GM18508 (cell line): ENCODE results near the gene PRPF39.

Source experiments
- ATAC-seq: cut with Tn5 transposase; IDR thresholded peaks from one replicate; pipeline ENCODE4 v1.9.1; 2021; ENCODE audit warnings: moderate number of reproducible peaks; ENCODE audit not compliant: insufficient read depth, unreplicated experiment

PRPF39 gene, protein sequence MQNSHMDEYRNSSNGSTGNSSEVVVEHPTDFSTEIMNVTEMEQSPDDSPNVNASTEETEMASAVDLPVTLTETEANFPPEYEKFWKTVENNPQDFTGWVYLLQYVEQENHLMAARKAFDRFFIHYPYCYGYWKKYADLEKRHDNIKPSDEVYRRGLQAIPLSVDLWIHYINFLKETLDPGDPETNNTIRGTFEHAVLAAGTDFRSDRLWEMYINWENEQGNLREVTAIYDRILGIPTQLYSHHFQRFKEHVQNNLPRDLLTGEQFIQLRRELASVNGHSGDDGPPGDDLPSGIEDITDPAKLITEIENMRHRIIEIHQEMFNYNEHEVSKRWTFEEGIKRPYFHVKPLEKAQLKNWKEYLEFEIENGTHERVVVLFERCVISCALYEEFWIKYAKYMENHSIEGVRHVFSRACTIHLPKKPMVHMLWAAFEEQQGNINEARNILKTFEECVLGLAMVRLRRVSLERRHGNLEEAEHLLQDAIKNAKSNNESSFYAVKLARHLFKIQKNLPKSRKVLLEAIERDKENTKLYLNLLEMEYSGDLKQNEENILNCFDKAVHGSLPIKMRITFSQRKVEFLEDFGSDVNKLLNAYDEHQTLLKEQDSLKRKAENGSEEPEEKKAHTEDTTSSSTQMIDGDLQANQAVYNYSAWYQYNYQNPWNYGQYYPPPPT

DNA sequence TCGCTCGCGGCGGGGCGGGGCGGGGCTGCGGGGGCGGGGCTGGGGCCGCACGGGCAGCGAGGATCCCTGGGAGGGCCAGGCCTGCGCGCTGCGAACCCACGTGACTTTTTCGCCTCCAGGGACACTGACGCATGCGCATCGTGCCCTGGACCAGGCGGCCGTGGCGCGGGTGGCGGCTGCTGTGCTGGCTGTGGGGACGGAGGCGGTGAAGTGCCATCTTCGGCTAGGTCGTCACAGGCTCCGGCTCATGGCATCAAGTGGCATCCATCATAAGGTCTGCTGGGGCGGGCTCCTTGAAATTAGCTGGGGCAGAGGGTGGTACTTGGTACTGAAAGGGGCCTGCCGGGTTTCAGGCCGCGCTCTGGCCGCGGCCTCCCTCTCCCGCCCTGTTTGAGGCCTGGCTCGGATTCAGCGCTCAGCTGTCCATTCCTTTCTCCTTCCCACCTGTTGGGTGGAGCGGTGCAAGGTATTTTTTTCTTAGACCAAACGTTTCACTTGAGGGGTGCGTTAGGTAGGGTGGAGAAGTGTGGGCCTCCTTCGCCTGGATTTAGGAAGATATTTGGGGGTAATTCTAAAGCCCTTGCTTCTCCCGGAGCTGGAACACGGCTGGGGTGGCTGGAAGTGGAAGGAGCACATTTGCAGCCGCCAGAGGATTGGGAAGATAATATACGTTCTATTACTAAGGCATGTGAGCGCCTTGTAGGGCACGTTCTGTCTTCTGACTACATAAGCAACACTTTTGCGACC is at the start of gene PRPF39:
Gene PRPF39, plus strand, starts transcription at position 141 of the 747 bp plus-strand sequence. CDS start 11,124 bp downstream, outside the sequence.
- ATAC-seq: peak; percentile 85

GRCh38 chr14:45034730-45035129 is 49.2 kb upstream of the PRPF39 start:
- ATAC-seq: no peak

DNA sequence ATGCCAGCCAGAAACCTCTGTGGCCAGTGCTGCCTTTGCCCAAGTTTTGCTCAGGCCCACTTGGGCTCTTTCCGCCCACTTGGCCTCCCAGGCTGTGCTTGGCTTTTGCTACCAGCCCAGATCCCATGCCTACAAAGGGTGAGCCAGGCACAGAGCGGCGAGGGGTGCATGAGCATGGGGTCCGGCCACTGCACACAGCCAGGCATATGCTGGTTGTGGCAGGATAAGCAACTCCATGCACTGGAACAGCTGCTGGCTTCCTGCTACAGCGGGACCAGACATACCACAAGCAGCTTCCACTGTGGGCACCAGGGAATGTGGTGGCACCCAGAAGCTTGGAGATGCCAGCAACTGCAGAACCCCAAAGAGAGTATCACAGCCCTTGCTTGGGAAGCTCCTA is 45.7 kb upstream of the PRPF39 start:
- no peak for ATAC-seq

DNA sequence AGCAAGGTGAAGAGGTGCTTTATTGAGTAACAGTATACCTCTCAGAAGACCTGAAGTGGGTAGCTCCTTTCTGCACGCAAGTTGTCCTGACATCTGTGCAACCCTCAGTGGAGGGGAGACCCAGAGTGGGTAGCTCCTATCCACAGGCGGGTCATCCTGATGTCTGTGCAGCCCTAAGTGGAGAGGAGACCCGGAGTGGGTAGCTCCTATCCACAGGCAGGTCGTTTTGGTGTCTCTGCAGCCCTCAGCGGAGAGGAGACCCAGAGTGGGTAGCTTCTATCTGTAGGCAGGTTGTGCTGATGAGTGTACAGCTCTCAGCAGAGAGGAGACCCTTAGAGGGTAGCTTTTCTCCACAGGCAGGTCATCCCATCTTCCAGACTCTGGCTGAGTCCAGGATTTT is 45.1 kb upstream of the PRPF39 start:
- no peak for ATAC-seq

DNA sequence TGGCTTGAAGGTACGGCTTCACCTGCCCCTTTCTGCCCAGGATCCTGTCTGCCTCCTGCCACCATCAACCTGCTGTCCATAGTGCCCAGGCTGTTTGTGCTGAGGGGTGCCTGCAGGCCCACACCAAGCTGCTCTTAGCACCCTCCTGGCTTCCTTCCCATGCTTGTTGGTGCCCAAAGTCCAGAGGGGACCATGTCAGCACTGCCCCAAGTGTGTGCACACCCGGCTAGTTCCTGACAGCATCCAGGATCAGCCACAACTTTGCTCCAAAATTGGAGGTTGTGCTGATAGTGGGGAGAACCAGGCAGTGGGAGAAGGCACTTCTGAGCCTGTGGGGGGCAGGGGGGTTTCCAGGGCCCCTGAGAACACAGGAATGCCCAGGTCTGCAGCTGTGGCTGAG is 44.5 kb upstream of the PRPF39 start:
- no peak for ATAC-seq

DNA sequence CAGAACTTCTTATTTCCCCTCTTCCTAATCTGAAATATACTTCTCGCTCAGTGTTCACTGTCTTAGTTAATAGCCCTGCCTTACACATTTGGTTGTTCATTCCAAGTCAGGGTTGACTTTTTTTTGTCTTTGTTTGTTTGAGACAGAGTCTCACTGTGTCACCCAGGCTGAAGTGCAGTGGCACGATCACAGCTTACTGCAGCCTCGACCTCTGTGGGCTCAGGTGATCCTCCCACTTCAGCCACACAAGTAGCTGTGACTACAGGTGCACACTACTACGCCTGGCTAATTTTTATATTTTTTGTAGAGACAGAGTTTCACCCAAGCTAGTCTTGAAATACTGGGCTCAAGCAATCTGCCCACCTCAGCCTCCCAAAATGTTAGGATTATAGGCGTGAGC is 42.3 kb upstream of the PRPF39 start:
- ATAC-seq: no peak

DNA sequence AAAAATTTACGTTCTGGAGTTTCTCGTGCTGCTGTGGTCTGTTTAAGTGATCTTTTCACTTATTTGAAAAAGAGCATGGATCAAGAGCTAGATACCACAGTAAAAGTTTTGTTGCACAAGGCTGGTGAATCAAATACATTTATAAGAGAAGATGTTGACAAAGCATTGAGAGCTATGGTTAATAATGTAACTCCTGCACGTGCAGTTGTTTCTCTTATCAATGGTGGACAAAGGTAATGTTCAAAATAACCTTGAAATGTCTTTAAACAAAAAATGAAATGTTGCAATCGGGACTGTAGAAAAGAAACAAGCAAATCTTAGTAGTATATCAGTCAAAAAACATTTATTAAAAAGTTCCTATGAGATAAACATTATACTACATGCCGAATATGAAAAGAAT is 39.3 kb upstream of the PRPF39 start:
- no peak for ATAC-seq

DNA sequence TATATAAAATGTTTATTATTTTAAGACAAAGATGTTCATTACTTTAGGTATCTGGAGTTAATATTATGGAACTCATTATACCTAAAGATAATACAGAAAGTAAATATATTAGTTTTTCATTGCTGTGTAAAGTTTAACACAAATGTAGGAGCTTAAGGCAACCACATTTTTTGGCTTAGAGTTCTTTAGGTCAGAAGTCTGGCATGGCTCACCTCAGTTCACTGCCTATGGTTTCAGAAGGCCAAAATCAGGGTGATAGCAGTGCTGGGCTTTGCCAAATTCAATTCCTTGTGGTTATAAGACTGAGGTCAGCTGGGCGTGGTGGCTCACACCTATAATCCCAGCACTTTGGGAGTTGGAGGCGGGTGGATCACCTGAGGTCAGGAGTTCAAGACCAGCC is 35.5 kb upstream of the PRPF39 start:
- ATAC-seq: no peak

GRCh38 chr14:45051180-45051579 is 32.7 kb upstream of the PRPF39 start:
- no peak for ATAC-seq

DNA sequence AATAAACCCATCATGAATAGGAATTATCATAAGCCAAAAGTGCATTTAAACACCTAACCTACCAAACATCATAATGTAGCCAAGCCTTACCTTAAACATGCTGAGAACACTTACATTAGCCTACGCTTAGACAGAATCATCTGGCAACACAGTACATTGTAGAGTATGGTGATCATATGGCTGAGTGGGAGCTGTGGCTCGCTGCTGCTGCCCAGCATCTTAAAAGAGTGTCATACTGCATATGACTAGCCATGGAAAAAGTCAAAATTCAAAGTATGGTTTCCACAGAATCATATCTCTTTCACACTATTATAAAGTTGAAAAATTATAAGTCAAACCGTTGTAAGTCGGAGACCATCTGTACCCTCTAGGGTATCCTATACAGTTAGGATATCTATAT is 32.0 kb upstream of the PRPF39 start:
- no peak for ATAC-seq

- ATAC-seq: no peak
These were observed 26.6 kb upstream of the PRPF39 start for GRCh38 chr14:45057349-45057748.

- ATAC-seq: no peak
These were observed 26.0 kb upstream of the PRPF39 start for GRCh38 chr14:45057881-45058364.

- no peak for ATAC-seq
These were observed 23.4 kb upstream of the PRPF39 start for GRCh38 chr14:45060551-45060950.

DNA sequence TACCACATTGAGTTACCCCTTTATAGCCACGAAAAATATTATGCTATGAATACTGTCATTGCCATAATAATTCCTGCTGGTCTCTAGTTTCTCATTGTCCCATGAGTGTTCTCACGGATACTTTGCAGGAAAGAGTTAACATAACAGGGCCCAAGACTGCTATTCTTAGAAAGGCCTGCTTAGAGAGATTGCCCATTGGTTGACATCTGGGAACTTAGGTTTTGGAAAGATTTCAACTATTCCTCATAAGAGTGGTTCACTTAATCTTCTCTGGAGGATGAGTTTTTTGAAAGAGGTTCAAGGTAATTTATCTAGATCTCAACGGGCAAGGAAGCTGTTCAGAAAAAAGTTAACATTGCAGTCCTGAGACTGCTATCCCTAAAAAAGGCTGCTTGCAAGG is 18.4 kb upstream of the PRPF39 start:
- ATAC-seq: no peak

GRCh38 chr14:45065956-45066355 is 18.0 kb upstream of the PRPF39 start:
- ATAC-seq: no peak

GRCh38 chr14:45066667-45067066 is 17.2 kb upstream of the PRPF39 start:
- no peak for ATAC-seq

- ATAC-seq: no peak
These were observed 15.5 kb upstream of the PRPF39 start for GRCh38 chr14:45068396-45068795.

GRCh38 chr14:45070215-45070614 is 13.7 kb upstream of the PRPF39 start:
- ATAC-seq: no peak

GRCh38 chr14:45072126-45072525 is 11.8 kb upstream of the PRPF39 start:
- no peak for ATAC-seq

DNA sequence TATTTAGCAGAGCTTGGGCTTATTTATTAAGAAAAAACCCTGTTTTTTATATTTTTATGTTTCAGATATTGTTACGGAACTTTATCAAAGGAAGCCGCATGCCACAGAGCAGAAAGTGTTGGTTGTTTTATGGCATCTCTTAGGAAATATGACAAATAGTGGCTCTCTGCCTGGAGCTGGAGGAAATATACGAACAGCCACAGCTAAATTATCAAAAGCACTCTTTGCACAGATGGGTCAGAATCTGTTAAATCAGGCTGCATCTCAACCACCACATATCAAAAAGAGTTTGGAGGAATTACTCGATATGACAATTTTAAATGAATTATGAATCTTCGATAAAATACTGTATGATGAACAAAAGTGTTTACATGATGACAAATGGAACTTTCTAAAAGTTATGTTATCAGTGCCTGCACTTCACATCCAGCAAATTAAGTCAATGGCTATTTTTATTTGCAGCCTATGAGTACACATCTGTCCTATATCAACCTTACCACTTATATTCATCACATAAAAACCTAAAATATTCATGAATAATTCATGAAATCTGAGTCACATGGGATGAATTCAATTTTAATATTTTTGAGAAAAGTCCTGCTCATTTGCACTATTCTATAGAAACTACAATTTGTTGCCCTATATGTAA is 10.6 kb upstream of the PRPF39 start:
- no peak for ATAC-seq

- no peak for ATAC-seq
These were observed 5.6 kb upstream of the PRPF39 start for GRCh38 chr14:45078323-45078722.
